GM12873 (cell line): ENCODE data around the gene MTOR.

Experiments used
- CTCF ChIP-seq: IDR thresholded peaks from 2 replicates; pipeline ENCODE4 v1.5.1; 2012; ENCODE audit warnings: low read depth, mild to moderate bottlenecking, moderate library complexity, low read length, control low read depth; ENCODE audit not compliant: insufficient read depth; ENCODE audit errors: missing control alignments

The MTOR gene

DNA sequence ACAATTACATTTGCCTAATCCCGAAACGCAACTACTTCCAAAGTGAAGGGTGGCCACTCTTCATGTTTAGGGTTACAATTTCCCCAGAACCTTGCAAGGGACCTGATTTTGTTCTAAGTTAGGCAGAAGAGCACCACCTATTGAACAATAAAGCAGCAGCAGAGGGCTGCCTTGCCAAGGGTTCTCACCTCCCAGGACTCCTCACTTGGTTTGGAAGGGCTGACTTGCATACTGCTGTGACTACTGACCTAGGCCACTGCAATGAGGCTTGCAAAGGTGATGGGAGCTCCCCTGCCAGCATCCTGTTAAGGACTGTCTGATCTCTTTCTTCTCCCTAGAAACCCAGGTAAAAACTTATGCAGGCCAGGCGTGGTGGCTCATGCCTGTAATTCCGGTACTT lies 14.2 kb downstream of the MTOR start:
- no peak for TF ChIP-seq CTCF

DNA sequence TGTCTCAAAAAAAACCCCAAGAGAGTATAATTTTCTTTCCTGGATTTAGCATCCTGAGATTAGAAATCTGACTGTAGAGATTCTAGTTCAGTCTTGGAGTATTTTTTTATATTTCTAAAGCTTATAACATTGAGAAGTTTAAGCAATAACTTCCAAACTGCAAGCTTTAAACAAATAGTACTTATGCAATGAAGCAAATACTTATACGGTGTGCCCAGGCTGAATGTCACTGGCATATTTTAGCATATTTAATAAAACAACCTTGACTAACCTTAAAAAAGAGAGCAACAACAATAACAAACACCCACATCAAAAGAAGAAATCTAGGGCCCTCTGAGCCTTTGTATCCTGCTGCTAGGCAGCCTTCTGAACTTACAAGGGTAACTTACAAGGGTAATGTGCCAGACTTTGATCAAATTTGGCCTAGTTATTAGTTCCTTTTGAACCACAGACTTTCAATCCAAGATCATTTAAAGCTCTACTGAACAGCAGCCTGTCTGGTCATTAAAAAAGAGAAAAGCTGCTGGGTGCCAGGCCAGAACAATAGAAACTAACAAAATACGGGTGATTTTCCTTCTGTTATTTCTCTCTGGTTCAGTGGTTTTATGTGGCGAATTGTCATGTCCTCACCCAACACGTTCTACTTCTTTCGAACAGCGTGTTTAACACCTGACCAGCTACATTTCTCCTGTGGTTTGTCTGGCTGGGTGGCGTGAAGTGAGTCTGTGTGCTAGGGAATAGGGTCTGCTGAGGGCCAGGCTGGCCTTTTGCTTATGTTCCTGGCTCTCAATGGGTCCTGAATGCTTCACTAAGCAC lies 16.2 kb downstream of the MTOR start:
- no peak for TF ChIP-seq CTCF

- no peak for TF ChIP-seq CTCF
These were observed 17.1 kb downstream of the MTOR start for GRCh38 chr1:11245248-11245647.

- no peak for TF ChIP-seq CTCF
These were observed 24.0 kb downstream of the MTOR start for GRCh38 chr1:11238311-11238710.

GRCh38 chr1:11237356-11237755 lies 25.0 kb downstream of the MTOR start:
- TF ChIP-seq CTCF: no peak

DNA sequence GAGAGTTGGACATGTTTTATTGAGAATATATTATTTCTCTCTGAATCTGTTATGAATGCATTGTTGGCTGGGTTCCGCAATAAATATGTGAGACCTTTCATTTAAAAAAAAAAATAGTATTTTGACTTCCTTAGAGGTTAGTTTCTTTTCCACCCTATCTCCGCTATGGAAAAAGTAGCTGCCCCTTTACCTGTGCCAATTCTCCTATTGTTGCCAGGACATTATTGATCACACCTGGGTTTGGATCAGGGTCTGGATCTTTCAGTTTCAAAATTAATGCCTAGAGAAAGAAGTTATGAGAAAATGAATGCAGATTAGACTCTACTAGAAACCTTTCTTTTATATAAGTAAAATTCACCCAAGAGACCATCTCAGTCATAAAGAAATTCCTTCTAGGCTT lies 29.1 kb downstream of the MTOR start:
- no peak for TF ChIP-seq CTCF

GRCh38 chr1:11229203-11229602 lies 33.1 kb downstream of the MTOR start:
- no peak for TF ChIP-seq CTCF
